NCI-H2196 (cell line): ENCODE measurements around the gene ST6GALNAC3.
"Not testable (repeated sequence)": the region's sequence is repeated elsewhere in the genome, so short reads cannot be mapped to it uniquely, and the experiment has no call there.

Experiments used
- DNase-seq: peaks from one replicate; lab custom pipeline; 2025; ENCODE audit not compliant: unreplicated experiment; lab: John Stamatoyannopoulos, UW

Gene ST6GALNAC3

DNA sequence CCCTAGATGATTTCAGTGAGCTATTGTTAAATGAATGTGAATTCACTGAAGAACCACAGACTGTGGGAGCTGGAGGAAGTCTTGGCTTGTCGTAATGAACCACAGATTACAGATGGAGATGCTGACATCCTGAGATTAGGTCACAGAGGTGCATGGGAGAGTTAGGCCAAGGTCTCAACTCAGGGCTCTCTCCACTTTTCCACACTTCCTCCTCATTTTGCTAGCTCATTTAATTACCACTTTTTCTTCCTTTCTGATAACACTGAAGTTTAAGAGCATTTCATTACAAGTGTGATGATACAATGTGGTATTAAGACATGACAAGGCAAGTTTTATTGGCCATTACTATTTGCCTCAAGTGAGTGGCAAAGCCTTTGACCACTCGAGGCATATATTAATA lies 30.8 kb downstream of the ST6GALNAC3 start:
- DNase-seq: no peak

DNA sequence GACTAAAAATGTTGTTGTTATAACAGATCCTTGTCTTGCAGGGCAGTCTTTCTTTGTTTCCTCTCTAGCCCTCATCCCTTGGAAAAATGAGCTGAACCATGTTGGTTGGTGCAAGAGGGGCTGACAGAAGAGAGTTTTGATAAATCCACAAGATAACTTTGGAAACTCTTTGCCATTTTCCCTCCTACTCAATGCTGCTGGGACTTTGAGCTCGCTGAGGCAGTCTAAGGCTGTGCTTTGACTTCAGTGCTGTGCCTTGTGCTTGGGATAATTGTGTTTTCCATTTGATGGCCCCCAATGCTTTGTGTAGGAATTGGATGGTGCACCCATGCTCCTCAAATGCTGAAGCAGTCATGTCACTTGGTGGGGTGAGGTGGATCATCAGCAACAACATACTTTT lies 31.7 kb downstream of the ST6GALNAC3 start:
- DNase-seq: no peak

DNA sequence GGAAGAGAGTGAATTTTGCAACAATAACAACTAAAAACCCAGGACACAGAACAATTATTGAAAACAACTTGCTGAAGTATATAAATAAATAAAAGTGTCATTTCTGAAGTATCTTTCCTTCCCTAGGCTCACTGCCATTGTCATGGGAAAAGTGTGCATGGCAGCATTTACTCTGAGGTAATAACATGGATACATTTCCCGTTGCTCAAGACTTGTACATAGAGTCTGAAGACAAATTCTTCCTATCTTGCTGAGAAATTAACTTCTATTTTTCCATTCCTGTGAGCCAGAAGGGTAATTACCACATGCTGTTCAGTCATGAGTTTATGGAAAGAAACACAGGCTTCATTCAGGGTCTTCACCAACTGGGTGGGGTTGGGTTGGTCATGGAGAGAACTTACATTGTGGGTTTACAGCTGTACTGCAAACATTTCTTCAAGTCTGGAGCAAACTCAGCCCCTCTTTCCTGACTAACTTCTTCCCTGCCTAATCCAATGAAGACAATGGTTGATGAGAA lies 32.2 kb downstream of the ST6GALNAC3 start:
- DNase-seq: no peak

DNA sequence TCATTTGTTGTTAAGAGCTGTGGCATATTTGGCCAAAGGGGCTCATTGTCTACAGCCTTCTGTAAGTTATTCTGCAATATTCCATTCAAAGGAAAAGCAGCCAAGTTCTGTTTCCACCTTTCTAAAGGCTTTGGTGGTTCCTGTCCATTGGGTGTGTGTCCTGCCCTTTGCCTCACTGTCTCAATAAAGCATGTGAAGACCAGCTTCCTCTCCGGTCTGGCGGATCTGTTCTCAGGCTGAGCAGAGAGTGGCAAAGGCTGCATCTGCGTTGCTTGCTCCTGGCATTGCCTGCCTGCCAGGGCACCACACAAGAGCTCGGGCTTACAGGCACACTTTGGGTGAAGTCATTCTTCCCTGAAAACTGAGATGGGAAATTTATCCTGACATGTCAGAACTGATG lies 34.9 kb downstream of the ST6GALNAC3 start:
- DNase-seq: no peak

DNA sequence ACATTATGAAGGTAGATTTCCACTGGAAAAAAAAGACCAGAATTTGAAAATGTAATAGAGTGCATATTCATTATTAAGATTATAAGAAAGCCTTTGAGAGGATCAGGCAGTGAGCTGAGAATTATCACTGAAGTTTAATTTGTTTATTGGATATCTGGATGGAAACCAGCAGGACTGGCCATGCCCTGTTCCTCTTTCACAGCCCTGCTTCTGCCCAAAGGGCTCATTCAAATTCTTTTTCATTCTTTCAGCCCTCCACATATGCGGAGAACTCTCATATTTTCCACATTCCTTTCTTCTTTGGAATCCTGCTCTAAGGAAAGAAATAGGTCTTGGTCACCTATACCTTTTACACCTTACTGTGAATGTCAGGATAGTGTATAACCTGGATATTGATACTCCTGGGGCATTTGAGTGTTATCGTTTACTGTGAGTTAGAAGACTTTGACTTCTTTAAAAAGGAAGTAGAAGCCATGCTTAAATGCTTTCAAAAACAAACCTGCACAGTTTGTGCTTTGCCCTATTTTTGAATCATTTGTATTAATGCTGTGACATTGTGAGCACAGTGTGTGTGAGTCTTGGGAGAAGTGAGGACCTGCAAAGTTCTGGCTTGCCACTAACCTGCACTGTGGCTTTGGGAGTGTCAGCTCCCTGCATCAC lies 35.5 kb downstream of the ST6GALNAC3 start:
- DNase-seq: no peak

DNA sequence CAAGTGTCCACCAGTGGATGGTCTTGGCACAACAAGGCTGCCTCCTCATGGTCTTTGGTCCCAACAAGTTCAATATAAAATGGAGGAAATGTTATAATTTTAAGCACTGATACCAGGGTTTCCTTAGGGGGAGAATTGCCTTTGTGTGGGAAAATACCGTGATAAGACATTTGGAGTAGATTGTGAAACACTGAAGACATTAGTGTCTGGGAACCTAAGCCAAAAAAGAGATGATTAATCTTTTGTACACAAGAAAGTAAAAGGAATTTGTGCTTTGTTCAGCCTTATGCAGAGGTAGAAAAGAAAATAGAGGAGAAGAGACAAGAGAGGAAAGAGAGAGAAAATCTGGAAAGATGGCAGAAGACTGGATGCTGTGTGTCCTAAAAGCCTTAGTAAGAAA lies 36.1 kb downstream of the ST6GALNAC3 start:
- no peak for DNase-seq

DNA sequence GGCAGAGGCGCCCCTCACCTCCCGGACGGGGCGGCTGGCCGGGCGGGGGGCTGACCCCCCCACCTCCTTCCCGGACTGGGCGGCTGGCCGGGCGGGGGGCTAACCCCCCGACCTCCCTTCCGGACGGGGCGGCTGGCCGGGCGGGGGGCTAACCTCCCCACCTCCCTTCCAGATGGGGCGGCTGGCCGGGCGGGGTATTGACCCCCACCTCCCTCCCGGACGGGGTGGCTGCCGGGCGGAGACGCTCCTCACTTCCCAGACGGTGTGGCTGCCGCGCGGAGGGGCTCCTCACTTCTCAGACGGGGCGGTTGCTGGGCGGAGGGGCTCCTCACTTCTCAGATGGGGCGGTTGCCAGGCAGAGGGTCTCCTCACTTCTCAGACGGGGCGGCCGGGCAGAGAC lies 37.8 kb downstream of the ST6GALNAC3 start:
- DNase-seq: not testable (repeated sequence)

DNA sequence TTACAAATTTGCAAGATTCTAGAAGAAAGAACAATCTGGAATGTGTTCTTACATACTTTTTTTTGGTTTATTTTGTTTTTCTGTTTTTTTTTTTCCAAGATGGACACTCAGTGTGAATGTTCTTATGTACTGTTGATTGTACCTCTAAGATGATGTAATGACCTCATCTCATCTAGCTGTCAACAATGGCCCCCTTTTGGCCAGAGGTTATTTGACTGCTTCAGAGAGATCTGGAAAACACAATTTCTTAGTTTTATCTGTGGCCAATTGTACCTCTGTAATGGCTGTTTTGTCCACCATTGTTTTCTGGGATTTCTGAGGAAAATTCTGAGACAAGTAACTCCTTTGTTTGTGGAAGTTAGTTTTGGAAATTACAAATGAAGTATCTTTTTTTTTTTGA lies 38.9 kb downstream of the ST6GALNAC3 start:
- no peak for DNase-seq

DNA sequence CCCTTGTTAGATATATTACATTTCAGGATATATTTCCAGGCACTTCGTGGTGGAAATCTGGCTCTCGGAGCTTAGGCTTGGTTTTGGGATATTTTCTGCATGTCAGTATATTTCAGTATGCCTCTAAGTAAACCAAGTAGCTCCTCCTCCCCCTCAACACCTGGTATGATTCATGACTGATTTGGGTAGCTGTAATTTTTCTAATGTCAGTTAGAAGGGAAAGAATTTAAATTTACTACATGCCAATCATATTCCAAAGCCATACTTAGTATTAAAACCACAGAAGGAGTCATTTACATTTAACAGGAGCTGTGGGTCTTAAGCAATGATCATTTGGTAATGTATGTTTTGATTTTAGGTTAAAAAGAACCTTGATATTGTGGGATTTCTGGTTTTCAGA lies 40.6 kb downstream of the ST6GALNAC3 start:
- DNase-seq: no peak

DNA sequence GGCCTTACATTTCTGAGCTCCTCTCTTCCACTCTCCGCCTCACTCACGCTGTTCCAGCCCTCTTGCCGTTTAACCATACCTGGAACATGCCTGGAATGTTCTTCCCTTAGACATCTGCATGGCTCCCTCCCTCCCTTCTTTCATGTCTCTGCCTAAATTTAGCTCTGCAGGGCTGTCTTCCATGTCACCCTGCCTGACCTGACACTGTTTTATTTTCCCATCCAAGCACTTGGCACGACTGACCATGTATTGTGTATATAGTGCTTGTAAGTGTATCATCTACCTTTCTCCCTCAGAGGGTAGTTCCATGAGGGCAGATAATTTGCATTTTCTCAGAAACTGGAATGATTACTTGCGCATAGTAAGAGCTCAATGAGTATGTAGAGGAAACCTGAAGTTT lies 47.3 kb downstream of the ST6GALNAC3 start:
- DNase-seq: no peak

DNA sequence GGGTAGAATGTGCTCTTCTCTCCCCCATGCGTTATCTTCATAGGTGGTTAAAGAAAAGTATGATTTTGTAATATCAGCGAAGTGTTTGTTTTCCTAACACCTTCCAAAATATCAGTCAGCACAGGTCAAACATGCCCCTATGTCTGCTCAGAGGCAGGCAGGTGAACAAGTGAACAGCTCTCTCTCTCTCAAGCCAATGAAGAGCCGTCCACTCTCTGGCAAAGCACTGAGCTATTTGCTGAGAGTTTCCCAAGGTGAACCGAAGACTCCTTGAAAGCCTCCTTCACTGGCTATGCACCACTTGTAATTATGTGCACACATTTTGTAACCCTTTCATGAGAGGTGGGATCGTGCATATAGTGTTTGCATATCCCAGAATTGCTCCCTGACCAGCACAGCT lies 47.7 kb downstream of the ST6GALNAC3 start:
- DNase-seq: no peak

DNA sequence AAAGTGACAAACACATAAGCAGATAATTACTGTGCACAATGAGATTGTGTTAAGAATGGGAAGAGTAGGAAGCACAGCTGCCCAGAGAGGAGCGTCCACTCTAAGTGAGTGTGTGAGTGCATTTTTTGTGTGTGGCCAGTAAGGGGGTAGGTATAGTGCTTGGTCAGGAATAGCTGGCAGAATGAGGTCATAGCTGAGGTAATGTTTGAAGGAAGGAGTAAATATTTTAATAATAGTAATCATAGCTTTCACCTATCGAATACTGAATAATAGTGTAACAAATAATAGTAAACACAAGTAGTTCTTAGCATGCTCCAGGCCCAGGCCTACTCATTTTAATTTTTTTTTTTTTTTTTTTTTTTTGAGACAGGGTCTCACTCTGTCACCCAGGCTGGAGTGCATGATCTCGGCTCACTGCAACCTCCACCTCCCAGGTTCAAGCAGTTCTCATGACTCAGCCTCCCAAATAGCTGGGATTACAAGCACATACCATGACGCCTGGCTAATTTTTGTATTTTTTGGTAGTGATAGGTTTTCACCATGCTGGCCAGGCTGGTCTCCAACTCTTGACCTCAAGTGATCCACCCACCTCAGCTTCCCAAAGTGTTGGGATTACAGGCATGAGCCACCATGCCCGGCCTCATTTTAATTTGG lies 49.0 kb downstream of the ST6GALNAC3 start:
- DNase-seq: not testable (repeated sequence)

DNA sequence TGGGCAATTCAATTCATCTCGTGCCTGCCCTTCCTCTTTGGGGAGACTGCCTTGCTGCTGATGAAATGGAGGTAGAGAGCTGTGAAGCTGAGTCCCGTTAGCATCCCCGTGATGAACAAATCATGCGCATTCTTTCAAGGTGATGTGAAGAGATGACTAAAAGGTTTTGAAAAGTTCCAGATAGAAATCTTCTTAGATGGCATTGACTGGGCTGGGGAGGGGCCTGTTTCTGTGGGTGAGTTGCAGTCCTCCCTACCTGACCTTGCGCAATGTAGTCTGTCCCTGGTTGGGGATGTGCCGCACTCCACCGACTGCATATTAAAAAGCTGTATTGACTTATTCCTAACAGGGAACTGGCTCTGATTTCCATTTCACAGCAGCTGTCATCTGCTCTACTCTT lies 49.6 kb downstream of the ST6GALNAC3 start:
- DNase-seq: no peak

DNA sequence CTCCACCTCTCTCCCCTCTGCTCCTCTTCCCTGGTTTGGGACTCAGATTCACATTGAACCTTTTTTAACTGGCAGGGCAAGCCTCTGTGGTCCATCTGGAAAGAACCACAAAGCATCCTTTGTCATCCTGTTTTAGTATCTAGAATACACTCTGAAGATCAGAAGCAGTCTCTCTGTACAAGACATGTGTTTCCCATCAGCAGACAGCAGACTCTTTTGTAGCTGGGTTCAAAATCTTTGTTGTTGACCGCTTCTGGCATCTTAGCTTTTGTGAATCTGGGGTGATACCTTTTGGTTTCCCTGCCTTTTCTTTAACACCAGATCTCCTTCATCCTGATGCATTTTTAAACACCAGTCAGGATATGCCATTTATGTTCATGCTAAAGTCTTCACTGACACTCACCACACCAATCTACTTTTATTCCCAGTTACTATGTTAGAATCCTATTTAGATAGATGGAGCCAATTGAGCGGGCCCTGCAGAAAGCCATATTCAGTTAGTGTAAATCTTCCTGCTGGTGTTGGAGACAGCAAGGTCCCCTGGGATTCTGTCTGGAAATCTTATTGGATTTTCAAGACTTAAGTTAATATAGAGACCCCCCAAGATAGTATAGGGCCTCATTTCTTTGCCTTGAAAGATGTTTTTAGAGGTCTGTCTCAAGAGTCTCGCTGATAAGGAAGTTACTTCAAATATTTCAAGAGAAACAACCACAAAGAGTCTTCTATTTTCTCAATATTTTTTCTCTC lies 51.1 kb downstream of the ST6GALNAC3 start:
- no peak for DNase-seq

DNA sequence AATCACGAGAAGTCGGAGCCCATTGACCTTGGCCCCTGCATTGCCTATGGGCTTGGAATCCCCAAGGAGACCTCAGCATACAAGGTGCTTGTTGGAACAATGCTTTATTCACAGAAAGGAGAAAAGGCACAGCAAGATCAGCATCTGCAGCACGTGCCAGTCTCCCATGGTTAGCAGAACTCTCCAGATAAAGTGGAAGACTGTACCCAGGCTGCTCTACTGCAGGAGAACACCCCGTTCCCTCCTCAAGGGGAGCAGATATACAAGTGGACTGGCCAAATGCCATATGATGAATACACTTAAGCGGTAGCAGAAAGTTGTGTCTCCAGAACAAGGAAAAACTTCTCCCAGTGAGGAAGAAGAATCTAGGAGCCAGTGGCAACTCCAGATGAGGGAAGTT lies 53.5 kb downstream of the ST6GALNAC3 start:
- no peak for DNase-seq

DNA sequence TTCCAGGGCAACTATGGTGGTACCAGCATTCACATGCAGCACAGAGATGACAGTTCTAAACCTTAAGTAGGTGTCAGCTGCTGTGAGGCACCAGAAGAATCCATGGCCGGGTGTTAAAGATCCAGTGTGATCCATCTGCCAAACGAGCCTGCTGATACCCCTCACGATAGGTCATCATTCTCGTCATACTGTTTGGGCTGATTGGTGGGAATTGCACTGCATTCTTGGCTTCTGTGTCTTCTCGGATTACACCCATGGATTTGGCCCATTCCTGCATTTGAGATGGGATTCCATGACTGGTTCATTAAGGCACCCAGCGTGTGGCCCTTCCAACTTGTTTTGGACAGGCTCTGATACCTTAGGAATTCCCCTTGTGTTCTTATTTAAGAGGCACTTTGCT lies 55.2 kb downstream of the ST6GALNAC3 start:
- no peak for DNase-seq

DNA sequence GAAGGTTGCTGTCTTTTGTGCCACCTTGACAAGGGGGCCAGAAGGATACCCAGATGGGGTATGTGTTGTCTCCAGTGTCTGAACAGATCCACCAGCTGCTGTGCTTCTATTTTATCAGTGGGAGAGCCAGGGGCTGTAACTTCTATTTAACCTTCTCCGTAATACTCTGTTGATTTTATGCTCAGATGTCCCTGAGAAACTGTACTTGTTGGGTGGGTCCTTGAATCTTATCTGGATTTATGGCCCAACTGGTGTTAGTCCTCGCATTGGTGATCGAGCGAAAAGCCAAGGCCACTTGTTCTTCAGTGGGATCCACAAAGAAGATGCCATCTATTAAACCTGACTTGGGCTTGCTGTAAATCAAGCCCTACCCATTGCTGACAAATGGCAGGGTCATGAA lies 56.4 kb downstream of the ST6GALNAC3 start:
- no peak for DNase-seq

DNA sequence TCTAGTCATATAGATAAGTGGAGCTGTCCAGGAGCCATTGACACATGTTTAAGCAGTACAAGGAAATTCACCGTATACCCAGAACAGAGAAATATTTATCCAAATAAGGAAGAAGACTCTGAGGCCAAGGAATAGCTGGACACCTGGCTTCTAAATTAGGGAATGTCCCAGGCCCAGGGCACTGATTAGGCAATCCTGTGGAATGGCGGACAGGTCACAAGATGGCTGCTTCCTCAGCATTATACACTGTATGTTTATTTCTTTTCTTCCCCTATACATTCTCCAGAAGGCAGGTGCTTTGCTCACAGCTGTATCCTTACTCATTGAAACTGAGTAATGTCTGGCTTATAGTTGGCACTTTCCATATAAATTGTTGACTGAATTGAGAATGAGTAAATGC lies 59.4 kb downstream of the ST6GALNAC3 start:
- DNase-seq: no peak

DNA sequence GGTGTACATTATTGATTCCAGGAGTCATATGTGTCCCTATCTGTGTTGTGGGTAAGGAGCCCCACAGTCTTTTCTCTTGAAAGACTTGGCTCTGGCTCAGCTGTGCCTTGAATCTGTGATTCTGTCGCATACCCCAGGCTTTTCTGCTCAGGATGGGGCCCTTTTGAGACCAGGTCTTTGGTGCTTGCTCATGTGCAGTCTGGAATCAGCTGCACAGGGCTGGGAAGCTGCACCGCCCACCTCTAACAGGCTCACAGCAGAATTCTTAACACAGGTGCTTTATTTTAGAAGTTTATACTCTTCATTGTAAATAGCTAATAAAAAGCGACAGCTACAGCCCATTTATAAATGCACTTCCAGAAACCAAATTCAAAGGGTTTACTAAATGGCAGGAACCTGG lies 61.3 kb downstream of the ST6GALNAC3 start:
- no peak for DNase-seq

DNA sequence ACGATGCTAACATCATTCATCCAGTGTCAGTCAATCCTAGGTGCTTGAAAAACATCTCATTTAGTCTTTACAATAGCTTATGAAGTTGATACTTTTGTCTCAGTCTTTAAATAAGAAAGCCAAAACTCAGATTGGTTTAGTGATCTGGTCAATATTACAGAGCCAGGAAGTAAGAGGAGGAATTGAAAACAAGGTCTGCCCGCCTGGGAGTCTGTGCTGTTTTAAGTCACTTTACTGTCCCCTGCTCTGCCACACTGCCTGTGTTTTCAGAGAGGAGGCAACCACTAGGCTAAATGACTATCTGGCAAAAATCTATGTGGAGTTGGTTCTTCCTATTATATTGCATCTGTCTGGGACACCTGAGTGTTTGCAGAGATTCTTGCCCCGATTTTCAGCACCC lies 62.3 kb downstream of the ST6GALNAC3 start:
- no peak for DNase-seq

DNA sequence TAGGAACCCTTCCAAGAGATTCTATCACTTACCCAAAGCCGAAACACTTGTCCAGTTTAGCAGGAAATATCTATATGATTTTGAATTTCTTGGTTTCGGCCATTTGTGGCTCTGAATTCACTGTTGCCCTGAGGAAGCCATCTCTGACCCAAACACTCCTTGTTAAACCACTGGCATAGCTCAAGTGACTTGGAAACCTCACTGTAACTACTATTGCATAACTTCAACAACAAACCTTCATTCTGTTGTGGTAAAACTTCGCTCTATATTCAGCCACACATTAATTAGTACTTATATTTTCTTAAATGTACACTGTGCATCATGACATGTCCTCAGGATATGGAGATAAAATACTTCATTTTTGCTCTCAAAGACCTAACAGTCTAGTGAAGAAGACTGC lies 63.2 kb downstream of the ST6GALNAC3 start:
- DNase-seq: no peak

DNA sequence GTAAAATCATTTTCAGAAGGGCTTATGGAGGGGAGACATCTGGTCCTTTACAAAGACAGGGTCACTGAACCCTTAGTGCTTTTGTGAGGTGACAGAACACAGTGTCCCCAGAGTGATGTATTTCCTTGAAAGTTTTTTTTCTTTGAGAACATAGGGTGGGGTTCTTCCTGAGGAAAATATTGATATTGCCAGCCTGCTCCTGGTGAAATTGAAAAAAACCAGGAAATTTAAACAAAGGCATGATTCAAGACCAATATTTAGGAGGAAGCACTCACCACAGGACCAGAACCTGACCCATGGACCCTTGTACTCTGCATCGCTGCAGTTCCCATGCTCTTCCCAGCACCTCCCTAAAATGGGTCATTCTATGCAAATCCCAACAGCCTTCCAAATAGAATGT lies 63.7 kb downstream of the ST6GALNAC3 start:
- DNase-seq: no peak
